Activated T-helper 2 cell treated with anti-CD3 and anti-CD28 coated beads, Interferon-gamma antibody, Interleukin-2, Interleukin-4, amounts not matched to agents 10 μg/mL and 5 μg/mL and 100 μg/mL, durations not matched to agents 14 hours and 24 hours and 36 hours (primary cell): ENCODE results near the gene POU2AF2. TPM values are rescaled to one million over a fixed set of nuclear protein-coding genes. Genes with fewer than 3 reads are reported as not detected.
A peak's percentile ranks its signal among the peaks of the same experiment; 100 is the strongest.
"Not testable (repeated sequence)": the region's sequence is repeated elsewhere in the genome, so short reads cannot be mapped to it uniquely, and the experiment has no call there.

ENCODE experiments used
- DNase-seq: peaks from one replicate; pipeline ENCODE4 v3.0.0; 2021; ENCODE audit warnings: low spot score
- H3K27ac Mint-ChIP-seq: one replicate; pipeline ENCODE4 v1.8.0; 2021; ENCODE audit warnings: mixed read lengths
- H3K27me3 Mint-ChIP-seq: one replicate; pipeline ENCODE4 v1.8.0; 2021; ENCODE audit warnings: low read depth, mixed read lengths
- H3K36me3 Mint-ChIP-seq: one replicate; pipeline ENCODE4 v1.8.0; 2021; ENCODE audit warnings: low read depth, mixed read lengths
- H3K4me1 Mint-ChIP-seq: one replicate; pipeline ENCODE4 v1.8.0; 2021; ENCODE audit warnings: low read depth, mixed read lengths
- H3K4me3 Mint-ChIP-seq: one replicate; pipeline ENCODE4 v1.8.0; 2021; ENCODE audit warnings: low read depth, mild to moderate bottlenecking, moderate library complexity, mixed read lengths
- H3K9me3 Mint-ChIP-seq: one replicate; pipeline ENCODE4 v1.8.0; 2021; ENCODE audit warnings: mixed read lengths
- intact Hi-C: fragments of 100-400 bp; cut with micrococcal nuclease; formaldehyde crosslinking; loops from one replicate; pipeline ENCODE4 v1.15.1; 2023
- total RNA-seq: library from RNA; stranded (reverse); gene quantifications from 2 replicates; pipeline ENCODE4 v1.2.3, GENCODE V29; 2022

POU2AF2 gene
- total RNA-seq, result not detected in 2 replicates

DNA sequence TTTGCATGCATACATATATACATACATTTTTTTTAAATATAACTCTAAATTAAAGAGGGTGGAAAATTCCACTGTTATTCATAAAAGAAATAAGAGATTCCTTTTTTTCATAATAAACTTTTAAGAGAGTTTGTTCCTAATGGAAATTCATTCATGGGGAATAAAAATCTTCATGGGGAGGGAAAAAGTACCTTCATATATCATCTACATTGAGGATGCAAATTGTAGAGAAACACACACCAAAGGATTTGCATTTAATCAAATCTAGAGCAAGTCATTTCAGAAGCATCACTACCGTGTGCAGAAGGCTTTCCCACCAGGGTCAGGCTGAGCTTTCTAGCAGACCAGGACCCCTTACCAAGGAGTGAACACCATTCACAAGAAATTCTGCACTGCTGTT, at the start of gene POU2AF2:
Gene POU2AF2 (plus strand): TSS at position 301 of the 400 bp plus-strand sequence. CDS start 129 bp downstream, outside the sequence.
- Mint-ChIP-seq H3K4me1 (no peaks in the 10 kb centered on the region), H3K4me3 (no peak within 1 kb of the TSS), H3K27ac (no peak within 1 kb of the TSS), H3K36me3 (no peaks in the 10 kb centered on the region), H3K9me3 (no peaks in the 10 kb centered on the region), H3K27me3 (peaks cover 27% of the 10 kb centered on the region)
- intact Hi-C loops, result loop anchor here (10.0 kb wide), 1 partner anchor 211 kb away; no protein-coding TSS in a partner anchor
- DNase-seq, result no peak

DNA sequence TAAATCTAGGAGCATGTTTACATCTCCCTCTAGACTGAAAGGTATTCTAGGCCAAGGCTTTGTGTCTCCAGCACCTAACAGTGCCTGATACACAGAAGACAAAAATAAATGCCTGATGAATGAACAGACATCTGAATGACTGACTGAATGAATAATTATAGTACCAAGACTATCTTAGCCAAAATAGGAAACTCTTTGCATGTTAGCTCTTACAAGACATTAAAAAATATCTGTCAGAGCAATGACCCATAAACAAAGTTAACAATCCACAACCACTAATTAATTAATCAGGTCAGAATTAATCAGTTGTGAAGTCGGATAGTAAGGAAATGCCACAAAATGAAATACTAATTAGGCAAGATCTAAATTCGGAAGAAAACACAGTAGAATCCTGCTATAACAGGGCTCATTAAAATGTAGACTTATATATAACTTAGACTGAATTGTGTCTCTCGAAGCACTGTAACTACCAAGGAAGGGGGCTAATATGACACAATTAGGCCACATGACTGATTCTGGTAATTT, 45.5 kb upstream of the POU2AF2 start:
- Mint-ChIP-seq H3K4me3 (no peak overlapping the region), H3K27ac (no peak overlapping the region), H3K36me3 (no peaks in the 10 kb centered on the region), H3K27me3 (peaks cover 13% of the 10 kb centered on the region), H3K9me3 (no peaks in the 10 kb centered on the region), H3K4me1 (no peaks in the 10 kb centered on the region)
- DNase-seq, result no peak
- intact Hi-C loops, result no loop called here

GRCh38 chr11:111204211-111204610, 41.3 kb upstream of the POU2AF2 start:
- H3K27me3 Mint-ChIP-seq, result peaks cover 9% of the 10 kb centered on the region
- H3K4me3 Mint-ChIP-seq, result no peak overlapping the region
- DNase-seq, result no peak
- intact Hi-C loops, result no loop called here
- H3K27ac Mint-ChIP-seq, result no peak overlapping the region
- H3K9me3 Mint-ChIP-seq, result no peaks in the 10 kb centered on the region
- H3K36me3 Mint-ChIP-seq, result no peaks in the 10 kb centered on the region
- H3K4me1 Mint-ChIP-seq, result peaks cover 5% of the 10 kb centered on the region

GRCh38 chr11:111205632-111206385, 39.7 kb upstream of the POU2AF2 start:
- Mint-ChIP-seq H3K27me3 (peaks cover 5% of the 10 kb centered on the region), H3K4me1 (peaks cover 5% of the 10 kb centered on the region), H3K36me3 (no peaks in the 10 kb centered on the region), H3K27ac (no peak overlapping the region), H3K4me3 (no peak overlapping the region), H3K9me3 (no peaks in the 10 kb centered on the region)
- DNase-seq, result no peak
- intact Hi-C loops, result loop anchor here (5.0 kb wide), 1 partner anchor 754 kb away; no protein-coding TSS in a partner anchor

- peaks cover 11% of the 10 kb centered on the region for H3K27me3 Mint-ChIP-seq
- no peak for DNase-seq
- H3K9me3 Mint-ChIP-seq, result no peaks in the 10 kb centered on the region
- H3K27ac Mint-ChIP-seq, result no peak overlapping the region
- peaks cover 5% of the 10 kb centered on the region for H3K4me1 Mint-ChIP-seq
- intact Hi-C loops, result loop anchor here (5.0 kb wide), 1 partner anchor 754 kb away; no protein-coding TSS in a partner anchor
- no peak overlapping the region for H3K4me3 Mint-ChIP-seq
- no peaks in the 10 kb centered on the region for H3K36me3 Mint-ChIP-seq
Measured at GRCh38 chr11:111206472-111206871, 39.1 kb upstream of the POU2AF2 start.

GRCh38 chr11:111207213-111207612, 38.3 kb upstream of the POU2AF2 start:
- H3K27me3 Mint-ChIP-seq, result peaks cover 13% of the 10 kb centered on the region
- H3K9me3 Mint-ChIP-seq, result no peaks in the 10 kb centered on the region
- no peaks in the 10 kb centered on the region for H3K36me3 Mint-ChIP-seq
- H3K4me1 Mint-ChIP-seq, result peaks cover 5% of the 10 kb centered on the region
- H3K27ac Mint-ChIP-seq, result peak overlapping the region; percentile 38
- no peak for DNase-seq
- H3K4me3 Mint-ChIP-seq, result peak overlapping the region; percentile 38
- intact Hi-C loops, result loop anchor here (5.0 kb wide), 1 partner anchor 755 kb away; no protein-coding TSS in a partner anchor

DNA sequence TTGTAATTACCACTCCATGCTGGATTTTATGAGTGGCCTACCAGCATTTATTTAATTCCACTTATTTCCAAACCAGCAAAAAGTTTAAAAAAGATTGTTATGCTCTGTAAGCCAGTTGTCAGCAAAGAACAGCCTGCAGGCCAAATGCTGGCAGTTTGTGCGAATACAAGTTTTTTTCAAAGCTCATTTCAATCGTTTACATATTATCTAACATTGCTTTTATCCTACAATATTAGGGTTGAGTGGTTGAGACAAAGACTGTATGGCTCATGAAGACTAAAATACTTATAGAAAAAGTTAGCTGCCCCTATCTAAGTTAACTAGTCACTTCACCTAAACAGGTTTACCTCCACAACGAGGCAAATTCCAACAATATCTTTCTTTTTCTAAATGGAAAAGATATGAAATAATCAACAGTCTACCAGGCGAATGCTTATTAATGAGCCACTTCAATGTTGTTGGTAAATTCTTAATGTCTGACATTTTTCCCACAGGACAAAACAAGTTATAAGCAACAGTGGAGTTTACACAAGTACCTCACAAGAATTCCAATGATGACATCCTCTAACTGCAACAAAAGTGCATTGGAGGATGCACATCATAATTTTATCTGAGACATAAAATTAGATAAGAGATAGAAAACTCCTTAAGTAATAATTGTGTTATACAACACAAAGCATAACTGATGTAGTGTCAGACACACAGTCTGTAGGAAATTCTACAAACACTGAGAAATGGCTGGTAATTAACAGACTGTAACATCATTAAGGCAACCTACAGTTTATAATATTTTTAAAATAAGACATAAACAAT, 35.8 kb upstream of the POU2AF2 start:
- Mint-ChIP-seq H3K36me3 (no peaks in the 10 kb centered on the region), H3K4me3 (no peak overlapping the region), H3K4me1 (peaks cover 5% of the 10 kb centered on the region), H3K9me3 (no peaks in the 10 kb centered on the region), H3K27me3 (peaks cover 15% of the 10 kb centered on the region), H3K27ac (no peak overlapping the region)
- DNase-seq, result no peak
- intact Hi-C loops, result loop anchor here (5.0 kb wide), 1 partner anchor 757 kb away; no protein-coding TSS in a partner anchor

DNA sequence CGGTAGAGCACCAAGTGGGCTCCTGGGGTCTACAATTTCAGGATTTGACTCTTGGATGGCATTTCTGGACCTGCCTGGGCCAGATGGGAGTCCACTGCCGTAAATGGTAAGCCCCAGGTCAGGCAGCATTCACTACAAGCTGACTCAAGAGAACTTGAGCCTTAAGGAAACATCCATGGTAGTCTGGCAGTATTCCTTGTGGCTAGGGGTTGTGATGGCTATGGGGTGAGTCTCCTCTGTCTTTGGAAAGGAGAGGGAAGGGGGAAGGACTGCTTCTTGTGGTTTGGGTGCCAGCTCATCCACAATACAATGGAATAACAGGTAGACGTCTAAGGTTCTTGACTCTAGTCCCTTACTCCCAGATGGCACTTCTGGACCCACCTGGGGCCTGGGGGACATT, 32.3 kb upstream of the POU2AF2 start:
- H3K4me3 Mint-ChIP-seq, result no peak overlapping the region
- peaks cover 32% of the 10 kb centered on the region for H3K27me3 Mint-ChIP-seq
- H3K9me3 Mint-ChIP-seq, result no peaks in the 10 kb centered on the region
- H3K4me1 Mint-ChIP-seq, result no peaks in the 10 kb centered on the region
- H3K36me3 Mint-ChIP-seq, result no peaks in the 10 kb centered on the region
- DNase-seq, result no peak
- intact Hi-C loops, result no loop called here
- H3K27ac Mint-ChIP-seq, result no peak overlapping the region

DNA sequence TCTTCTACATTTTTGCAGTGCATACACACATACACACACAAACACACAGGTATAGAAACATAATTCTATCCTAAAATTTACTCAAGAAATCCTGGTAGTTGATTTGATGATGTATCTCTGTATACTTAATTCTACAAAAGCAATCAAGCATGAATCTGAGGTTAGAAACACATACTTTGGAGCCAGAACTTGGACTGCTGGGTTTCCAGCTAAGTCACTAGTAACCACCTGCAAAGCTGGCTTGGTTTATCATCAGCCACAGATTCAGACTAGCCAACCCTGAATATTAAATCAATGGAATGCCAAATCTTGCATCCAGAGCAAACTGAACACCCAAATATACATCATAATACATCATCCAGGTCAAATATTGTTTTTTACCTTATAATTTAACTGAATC, 24.8 kb upstream of the POU2AF2 start:
- Mint-ChIP-seq H3K4me3 (no peak overlapping the region), H3K27me3 (peaks cover 49% of the 10 kb centered on the region), H3K9me3 (peaks cover 8% of the 10 kb centered on the region), H3K27ac (no peak overlapping the region), H3K36me3 (no peaks in the 10 kb centered on the region), H3K4me1 (peaks cover 8% of the 10 kb centered on the region)
- intact Hi-C loops, result no loop called here
- no peak for DNase-seq

DNA sequence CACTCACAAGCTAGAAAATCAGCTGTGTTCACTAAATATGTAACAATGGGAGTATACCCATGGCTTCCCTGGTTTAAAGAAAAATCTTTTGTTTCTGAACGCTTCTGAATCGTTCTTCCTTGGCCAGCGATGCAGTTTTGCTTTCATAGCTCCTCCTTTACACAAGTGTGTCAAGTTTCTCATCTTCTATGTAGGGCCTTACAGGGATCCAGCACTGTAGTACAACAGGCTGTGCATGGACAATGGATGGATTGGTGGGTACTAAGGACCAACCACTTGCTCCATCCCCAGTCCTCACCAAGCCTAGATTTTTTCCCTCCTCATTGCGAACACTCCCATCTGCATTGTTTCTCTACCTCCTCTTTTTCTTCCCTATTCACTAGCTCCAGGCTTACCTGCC, 24.3 kb upstream of the POU2AF2 start:
- peaks cover 8% of the 10 kb centered on the region for H3K9me3 Mint-ChIP-seq
- H3K27ac Mint-ChIP-seq, result no peak overlapping the region
- intact Hi-C loops, result no loop called here
- no peak overlapping the region for H3K4me3 Mint-ChIP-seq
- H3K27me3 Mint-ChIP-seq, result peaks cover 47% of the 10 kb centered on the region
- no peak for DNase-seq
- peaks cover 8% of the 10 kb centered on the region for H3K4me1 Mint-ChIP-seq
- no peaks in the 10 kb centered on the region for H3K36me3 Mint-ChIP-seq

- H3K36me3 Mint-ChIP-seq, H3K4me1 Mint-ChIP-seq, H3K27ac Mint-ChIP-seq, intact Hi-C loops, H3K4me3 Mint-ChIP-seq, DNase-seq, H3K9me3 Mint-ChIP-seq: not testable (repeated sequence)
- peaks cover 45% of the 10 kb centered on the region for H3K27me3 Mint-ChIP-seq
Measured at GRCh38 chr11:111221936-111222335, 23.6 kb upstream of the POU2AF2 start.

DNA sequence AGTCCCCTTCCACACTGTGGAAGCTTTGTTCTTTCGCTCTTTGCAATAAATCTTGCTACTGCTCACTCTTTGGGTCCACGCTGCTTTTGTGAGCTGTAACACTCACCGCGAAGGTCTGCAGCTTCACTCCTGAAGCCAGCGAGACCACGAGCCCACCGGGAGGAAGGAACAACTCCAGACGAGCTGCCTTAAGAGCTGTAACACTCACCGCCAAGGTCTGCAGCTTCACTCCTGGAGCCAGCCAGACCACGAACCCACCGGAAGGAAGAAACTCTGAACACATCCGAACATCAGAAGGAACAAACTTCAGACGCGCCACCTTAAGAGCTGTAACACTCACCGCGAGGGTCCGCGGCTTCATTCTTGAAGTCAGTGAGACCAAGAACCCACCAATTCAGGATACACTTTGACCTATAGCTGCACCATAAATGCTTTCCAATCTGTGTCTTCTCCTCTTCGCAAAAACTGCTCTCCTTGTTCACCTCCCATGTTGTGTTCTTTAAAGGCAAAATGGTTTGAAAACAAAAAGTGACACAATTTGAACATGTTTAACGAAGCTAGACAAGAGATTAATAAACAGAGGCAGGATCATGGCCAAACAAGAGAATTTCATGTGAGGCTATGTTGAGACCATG, 22.6 kb upstream of the POU2AF2 start:
- peak; percentile 18 for DNase-seq
- H3K36me3 Mint-ChIP-seq, intact Hi-C loops, H3K9me3 Mint-ChIP-seq, H3K27ac Mint-ChIP-seq, H3K4me1 Mint-ChIP-seq: not testable (repeated sequence)
- H3K27me3 Mint-ChIP-seq, result peaks cover 45% of the 10 kb centered on the region
- peak overlapping the region; percentile 69 for H3K4me3 Mint-ChIP-seq
